ENCODE results near the gene PRSS57.

PRSS57 gene

DNA sequence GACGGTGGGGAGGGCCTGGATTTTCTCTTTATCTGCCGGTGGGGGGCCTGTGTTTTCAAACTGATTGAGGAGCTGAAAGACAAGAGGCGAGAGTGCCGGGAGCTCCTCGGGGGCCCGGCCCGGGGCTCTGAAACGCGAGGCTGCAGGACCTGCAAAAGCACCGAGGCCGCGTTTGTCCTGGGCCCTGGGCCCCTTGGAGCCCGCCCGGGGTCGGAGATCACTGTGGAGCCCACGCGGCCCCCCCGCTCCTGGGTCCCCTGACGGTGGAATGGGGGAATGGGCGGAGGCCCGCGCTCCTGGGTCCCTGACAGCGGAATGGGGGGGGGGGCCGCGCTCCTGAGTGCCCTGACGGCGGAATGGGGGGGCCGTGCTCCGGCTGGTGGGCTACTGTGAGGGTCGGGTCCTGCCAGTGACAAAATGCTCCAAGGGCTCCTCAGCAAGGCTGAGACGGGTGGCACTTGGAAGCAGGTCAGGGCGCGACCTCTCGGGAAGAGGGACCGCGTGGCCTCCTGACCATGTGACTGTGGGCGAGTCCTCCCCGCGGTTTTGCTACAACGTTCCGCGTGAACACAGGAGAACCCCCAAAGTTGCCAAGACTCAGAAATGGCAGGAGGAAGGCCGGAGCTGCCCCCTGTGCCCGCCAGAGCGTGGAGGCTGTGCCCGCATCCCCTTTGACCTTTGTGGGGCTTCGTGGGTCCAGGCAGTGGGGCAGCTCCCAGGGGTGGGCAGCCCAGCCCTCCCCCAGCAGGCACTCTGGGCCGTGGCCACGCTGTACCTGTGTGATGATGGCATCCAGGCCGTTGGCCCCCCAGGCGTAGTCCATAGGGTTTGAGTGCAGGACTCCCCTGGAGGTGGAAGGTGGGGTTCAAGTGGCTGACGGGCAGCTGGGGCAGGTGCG lies 46.1 kb downstream of the PRSS57 start:
- DNase-seq: no peak

DNA sequence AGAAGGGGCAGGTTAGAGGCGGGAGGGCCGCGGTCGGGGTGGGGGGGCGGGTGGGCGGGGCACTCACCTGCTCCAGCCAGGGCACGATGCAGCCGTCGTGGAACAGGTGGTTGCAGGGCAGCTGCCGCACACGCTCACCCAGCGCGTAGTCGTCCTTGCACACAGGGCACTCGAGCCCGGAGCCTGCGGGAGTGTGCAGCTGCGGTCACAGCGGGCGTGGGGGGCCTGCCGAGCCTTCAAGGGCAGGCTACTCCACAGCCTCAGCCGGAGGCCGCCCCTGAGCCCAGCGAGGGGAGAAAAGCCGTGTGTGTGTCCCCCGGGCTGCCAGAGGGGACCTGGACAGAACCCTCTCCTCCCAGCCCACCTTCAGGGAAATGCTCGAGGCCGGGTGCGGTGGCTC lies 46.9 kb downstream of the PRSS57 start:
- no peak for DNase-seq

DNA sequence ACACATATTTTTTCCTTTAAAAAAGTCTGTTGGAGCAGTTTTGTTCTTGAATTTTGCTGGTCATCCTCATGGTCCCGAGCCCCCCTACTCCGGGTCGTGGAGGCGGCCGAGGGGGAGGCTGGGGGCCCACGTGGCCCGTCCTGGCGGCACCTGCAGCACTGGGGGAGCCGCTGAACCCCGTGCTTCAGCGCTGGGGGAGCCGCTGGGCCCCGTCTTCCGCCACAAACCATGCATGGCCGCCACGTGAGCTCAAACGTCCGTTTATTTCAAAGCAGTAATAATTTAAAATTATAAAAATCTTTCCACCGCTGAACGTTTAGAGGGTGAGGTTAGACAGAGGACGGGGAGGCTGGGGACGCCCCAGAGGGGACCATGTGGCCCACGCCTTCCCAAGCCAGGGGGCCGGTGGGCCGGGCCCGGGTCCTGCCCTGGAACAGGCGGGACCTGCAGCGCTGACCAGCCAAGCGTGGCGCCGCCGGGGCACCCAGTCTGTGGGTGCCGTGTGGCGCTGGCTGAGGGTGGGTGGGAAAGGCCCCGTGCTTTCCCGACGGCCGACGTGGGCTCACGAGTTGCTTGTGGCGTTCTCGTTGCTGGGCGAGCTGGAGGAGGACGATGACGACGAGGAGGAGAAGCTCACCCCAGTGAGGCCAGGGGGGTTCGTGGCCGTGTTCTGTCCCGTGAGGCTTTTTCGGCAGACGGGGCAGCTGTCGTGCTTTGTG lies 47.5 kb downstream of the PRSS57 start:
- DNase-seq: no peak

DNA sequence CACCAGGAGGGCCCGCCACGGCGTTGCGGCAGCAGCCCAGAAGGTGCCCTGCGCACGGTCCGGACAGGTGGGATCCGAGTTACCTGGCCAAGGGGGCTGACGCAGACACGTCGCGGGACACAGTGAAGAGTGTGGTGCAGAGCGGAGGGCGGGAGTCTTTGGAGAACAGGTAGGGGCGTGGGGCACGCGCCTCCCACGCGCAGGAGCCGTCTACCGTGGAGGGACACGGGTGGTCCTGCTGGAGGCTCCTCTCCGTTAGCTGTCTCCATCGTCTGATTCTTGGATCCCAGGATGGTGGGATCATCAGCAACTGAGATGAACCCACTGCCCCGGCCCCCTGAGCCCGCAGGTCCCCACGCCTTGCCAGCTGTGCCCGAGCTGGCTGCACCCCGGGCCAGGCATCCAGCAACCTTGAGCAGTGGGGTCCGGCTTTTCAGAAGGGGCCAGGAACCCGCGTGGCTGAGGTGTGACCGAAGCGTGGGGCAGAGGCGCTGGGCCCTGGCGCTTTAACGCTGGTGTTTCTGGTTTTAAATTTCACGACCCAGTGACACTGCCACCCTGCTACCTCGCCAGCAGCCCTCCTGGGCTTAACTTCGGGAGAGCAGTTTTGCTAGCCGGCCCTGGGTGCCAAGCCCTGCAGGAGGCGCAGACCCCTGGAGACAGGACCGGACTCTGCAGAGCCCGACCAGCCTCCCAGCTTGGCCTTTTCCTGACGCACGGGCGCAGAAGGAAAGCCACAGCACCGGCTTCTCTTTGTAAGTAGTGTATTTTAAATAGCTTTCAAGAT lies 48.3 kb downstream of the PRSS57 start:
- DNase-seq: no peak

DNA sequence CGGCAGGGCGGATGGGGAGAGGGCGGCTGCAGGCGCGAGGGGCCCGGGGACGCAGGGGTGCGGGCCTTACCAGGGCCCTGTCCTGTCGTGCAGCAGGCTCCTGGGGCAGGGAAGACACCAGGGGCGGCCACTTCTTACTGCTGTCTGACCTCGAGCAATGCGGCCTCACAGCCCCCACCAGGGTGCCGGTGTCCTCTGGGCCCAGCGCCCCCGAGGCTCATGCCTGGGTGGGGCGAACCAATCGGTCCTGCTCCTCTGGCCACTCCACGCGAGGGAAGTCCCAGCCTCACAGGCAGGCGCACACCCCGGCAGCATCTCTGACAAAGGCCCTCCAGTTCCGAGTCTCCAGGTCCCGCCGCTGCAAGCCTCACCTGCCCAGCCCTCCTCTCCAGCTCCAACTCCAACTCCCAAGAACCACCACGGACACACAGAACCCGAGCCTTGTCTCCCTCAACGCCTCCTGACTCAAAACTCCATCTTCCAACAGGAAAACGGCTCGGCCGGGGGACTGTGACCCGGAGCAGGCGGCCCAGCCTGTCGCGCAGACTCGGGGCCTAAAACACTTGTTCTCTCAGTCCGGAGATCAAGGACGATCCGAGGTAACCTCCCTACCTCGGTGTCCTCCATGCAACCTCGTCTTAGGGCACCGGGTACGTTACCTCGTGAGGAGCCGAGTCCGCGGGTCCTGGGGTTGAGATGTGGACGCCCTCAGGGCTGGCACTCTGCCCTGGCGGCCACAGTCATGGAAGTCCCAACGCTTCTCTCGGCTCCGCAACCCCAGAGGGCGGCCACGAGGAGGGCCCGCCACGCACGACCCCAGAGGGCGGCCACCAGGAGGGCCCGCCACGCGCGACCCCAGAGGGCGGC lies 49.1 kb downstream of the PRSS57 start:
- DNase-seq: no peak

DNA sequence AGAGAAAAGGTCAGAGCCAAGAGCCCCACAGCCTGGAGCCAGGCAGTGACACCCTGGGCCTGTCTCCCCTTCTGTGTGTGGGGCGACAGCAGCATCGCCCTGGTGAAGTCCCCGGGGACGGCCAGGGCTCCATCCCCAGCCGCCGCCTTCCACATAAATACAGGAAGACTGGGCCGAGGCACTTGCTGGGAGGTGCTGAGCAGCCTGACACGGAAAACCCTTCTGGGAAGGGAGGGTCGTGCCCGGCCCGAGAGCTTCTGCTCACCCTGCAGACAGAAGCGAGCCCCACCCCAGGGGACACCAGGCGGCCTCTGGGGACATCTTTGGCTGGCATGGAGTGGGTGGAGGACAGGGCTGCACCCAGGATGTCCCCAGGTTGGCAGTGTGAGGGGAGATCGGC lies 50.5 kb downstream of the PRSS57 start:
- DNase-seq: no peak

DNA sequence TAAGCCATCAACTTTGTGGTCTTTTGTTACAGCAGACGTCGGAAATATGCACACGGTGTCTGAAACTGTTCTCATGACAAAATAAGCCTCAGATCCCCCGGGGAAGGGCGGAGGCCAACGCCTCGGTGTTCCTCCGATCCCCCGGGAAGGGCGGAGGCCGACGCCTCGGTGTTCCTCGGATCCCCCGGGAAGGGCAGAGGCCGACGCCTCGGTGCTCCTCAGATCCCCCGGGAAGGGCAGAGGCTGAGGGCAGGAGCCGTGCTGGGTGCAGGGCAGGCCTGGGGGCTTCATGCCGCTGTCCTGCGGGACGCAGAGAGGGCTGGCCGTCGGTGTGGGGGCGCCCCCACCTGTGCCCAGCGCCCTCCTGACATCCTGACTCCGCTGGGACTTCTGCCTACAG lies 50.9 kb downstream of the PRSS57 start:
- DNase-seq: no peak

DNA sequence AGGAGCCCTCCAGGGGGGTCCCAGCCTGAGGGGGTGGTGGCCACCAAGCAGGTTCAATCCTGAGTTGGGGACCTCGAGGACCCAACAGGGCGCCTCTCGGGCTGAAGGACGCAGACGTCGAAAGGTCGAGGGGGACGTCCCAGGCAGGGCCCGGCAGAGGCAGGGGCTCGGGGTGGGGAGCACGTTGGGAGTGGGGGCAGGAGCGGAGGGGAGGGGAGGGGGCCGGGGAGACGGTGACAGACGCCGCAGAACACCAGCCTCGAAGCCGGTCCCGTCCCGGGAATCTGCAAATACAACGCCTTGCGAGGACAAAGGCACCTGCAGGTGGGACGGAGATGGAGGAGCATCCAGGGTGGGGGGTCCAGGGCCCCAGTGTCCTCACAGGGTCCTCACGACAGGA lies 51.5 kb downstream of the PRSS57 start:
- no peak for DNase-seq

DNA sequence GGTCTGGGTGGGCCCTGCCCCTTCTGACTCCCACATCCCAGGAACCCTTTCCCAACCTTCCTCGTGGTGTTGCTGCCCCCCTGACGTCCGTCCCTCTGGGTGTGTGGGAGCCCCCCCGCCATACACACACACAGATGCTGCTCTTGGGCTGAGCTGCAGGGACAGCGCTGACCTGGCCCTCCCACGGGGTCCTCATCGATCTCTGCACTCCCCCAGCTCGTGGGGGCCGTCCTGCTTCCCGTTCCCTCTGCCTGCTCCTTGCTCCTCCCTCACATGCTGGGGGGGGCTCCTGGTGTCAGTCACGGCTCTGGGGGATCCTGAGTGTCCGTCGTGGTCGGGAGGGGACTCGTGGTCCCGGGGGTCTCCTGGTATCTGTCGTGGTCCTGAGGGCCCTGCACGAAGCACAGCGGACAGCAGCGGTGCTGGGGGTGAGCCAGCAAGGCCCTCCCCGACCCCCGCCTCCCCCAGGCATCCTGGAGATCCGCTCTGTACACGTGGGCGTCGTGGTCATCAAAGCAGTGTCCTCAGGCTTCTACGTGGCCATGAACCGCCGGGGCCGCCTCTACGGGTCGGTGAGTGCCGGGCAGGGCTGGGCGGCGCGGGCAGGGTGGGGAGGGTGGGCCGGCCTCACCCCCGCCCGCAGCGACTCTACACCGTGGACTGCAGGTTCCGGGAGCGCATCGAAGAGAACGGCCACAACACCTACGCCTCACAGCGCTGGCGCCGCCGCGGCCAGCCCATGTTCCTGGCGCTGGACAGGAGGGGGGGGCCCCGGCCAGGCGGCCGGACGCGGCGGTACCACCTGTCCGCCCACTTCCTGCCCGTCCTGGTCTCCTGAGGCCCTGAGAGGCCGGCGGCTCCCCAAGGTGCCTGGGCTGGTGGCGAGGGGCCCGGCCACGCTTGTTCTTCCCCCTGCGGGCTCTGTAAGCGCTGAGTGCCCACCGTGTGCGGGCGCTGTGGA lies 52.2 kb downstream of the PRSS57 start:
- no peak for DNase-seq

DNA sequence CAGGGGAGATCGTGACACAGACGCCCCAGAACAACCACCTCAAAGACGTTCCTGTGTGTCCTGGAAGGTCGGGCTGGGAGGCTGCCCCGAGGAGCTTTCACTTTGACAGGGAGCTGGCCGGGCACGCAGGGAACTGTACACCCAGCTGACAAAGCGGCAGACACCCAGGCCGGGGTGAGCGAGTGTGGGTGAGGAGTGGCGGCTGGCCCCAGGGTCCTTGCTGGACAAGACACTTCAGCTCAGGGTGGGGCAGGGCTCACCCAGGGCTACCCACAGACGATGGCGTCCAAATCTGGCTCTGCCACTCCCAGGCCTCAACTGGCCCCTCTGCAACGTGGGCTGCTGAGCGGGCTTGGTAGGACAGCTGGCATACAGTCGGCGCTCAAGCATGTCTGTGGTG lies 53.5 kb downstream of the PRSS57 start:
- no peak for DNase-seq

DNA sequence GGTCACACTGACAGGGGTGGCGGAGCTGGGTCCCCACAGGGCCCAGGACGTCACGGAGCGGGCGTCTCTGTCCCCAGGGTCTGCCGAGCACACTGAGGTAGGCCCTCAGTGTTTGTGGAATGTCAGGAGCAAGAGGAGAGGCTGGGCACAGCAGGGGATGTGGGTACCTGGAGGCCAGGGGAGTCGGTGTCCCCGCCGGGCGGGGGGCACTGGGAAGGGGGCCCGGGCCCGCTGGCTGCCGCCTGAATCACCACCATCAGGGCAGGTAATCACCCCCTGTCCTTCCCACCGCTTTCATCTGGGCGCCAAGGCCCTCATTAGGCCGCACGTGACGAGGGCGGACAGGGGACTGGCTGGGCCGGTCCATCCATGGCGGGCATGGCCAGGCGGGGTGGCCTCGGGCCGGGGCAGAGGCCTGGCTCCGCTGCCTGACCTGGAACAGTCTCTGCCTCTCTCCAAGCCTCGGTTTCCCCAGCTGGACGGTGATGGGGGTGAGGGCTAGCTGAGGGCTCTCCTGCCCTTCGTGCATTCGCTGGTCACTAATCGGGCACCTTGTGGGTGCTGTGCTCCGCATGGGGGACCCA lies 54.6 kb downstream of the PRSS57 start:
- DNase-seq: no peak

DNA sequence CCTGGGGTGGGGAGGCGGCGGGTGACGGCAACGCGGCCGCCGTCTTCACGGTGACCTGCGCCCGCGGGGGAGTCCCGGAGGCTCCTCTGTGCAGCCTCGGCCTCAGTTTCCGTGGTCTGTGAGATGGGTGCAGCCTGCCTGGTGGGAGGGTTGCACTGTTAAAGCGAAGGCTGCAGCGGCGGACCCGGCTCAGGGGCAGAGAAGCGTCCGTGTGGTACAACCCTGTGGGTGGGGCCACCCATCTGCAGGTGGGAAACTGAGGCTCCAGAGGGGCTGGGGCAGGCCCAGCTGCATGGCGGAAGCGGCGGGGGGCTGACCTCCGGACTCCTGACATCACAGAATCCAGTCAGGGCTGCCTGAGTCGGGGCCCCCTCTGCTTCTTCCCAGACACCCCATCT lies 55.1 kb downstream of the PRSS57 start:
- no peak for DNase-seq

DNA sequence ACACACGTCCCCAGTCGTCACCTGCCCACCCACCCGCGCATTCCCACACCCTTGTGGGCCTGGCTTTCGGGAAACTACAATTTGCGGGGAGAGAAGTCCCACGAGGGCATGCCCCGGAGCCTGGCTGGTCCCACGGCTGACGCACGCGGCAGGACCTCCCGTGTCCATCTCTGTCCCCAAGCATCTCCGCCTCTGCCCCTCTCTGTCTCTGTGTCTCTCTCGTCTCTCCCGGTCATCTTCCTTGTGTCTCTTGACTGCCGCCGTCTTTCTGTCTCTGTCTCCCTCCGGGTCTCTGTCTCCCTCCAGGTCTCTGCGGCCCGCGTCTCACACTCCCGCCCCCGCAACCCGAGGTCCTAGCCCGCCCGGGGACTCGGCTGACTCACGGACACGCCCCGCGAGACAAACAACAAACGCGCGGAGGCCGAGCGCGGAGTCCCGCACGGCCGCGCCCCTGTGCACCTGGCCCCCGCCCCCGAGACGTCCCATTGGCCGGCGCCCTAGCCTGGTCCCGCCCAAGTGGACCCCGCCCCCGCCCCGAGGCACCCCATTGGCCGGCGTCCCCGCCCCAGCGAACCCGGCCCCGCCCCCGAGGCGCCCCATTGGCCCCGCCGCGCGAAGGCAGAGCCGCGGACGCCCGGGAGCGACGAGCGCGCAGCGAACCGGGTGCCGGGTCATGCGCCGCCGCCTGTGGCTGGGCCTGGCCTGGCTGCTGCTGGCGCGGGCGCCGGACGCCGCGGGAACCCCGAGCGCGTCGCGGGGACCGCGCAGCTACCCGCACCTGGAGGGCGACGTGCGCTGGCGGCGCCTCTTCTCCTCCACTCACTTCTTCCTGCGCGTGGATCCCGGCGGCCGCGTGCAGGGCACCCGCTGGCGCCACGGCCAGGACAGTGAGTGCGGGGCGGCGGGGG lies 55.7 kb downstream of the PRSS57 start, which contains the start of gene FGF22:
FGF22 (plus strand) TSS at position 627 of the 908 bp plus-strand sequence; CDS start at position 674, 47 bp downstream.
- no peak for DNase-seq

DNA sequence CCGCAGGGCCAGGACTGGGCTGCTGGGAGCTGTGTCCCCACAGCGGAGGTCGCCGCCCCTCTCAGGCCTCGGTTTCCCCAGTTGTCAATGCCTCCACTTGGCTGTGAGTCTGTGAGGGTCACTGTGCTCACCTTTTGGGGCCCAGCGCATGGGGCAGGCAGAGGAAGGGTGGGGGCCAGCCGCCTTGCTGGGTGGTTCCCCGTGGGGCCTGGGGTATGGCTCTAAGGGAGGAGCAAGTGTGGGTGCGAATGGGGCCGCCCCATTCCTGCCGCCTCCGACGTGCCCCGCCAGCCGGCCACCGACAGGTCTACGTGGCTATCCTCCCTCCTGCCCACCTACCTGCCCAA lies 56.4 kb downstream of the PRSS57 start:
- DNase-seq: no peak

Measured in NK-92 treated with Interleukin-12 subunit alpha and Interleukin-12 subunit beta, amount 100 ng/mL, for 24 hours (cell line).